SK-N-SH (cell line): ENCODE measurements around the gene SYNJ2.

Experiments
- CHD2 ChIP-seq: fragments of 150-350 bp; IDR thresholded peaks from 2 replicates; pipeline ENCODE4 v1.6.1; 2018; ENCODE audit warnings: low read length; ENCODE audit not compliant: partially characterized antibody
- EP300 ChIP-seq, 2 experiments: IDR thresholded peaks; 2 replicates each; pipeline versions ENCODE4 v1.4.0 to v1.6.1; 2012; ENCODE audit warnings: borderline replicate concordance in 1 of 2, low read depth in 1 of 2, low read length in 1 of 2
- FOSL2 ChIP-seq: IDR thresholded peaks from 2 replicates; pipeline ENCODE4 v1.4.0; 2012; ENCODE audit warnings: low read depth, mild to moderate bottlenecking, moderate library complexity, borderline replicate concordance
- FOXM1 ChIP-seq: IDR thresholded peaks from 2 replicates; pipeline ENCODE4 v1.4.0; 2012; ENCODE audit warnings: low read depth, mild to moderate bottlenecking
- GABPA ChIP-seq: IDR thresholded peaks from 2 replicates; pipeline ENCODE4 v1.4.0; 2012; ENCODE audit warnings: low read depth, mild to moderate bottlenecking
- NFIC ChIP-seq: IDR thresholded peaks from 2 replicates; pipeline ENCODE4 v1.4.0; 2012; ENCODE audit warnings: borderline replicate concordance
- POLR2AphosphoS5 ChIP-seq: IDR thresholded peaks from 2 replicates; pipeline ENCODE4 v1.6.1; 2012; ENCODE audit warnings: low read depth, low read length
- YY1 ChIP-seq: IDR thresholded peaks from 2 replicates; pipeline ENCODE4 v1.4.0; 2012; ENCODE audit warnings: low read depth, mild to moderate bottlenecking
- TF ChIP-seq, protein P1 (sequence below): fragments of 200-600 bp; sonication (generic); IDR thresholded peaks from 2 replicates; pipeline ENCODE4 v1.6.1; 2017; ENCODE audit warnings: antibody characterized with exemption, mild to moderate bottlenecking, moderate library complexity
- TF ChIP-seq, protein P2 (sequence below): IDR thresholded peaks from 2 replicates; pipeline ENCODE4; 2012
- TF ChIP-seq, protein P3 (sequence below): IDR thresholded peaks from 2 replicates; pipeline ENCODE4 v1.4.0; 2012; ENCODE audit warnings: low read depth, borderline replicate concordance
- TF ChIP-seq, protein P4 (sequence below): IDR thresholded peaks from 2 replicates; pipeline ENCODE4 v1.6.1; 2012; ENCODE audit warnings: mild to moderate bottlenecking, low read depth, low read length, moderate library complexity
- TF ChIP-seq, protein P5 (sequence below): IDR thresholded peaks from 2 replicates; pipeline ENCODE4 v1.4.0; 2012; ENCODE audit warnings: low read depth, borderline replicate concordance
- TF ChIP-seq, protein P6 (sequence below): fragments of 150-350 bp; IDR thresholded peaks from 2 replicates; pipeline ENCODE4 v1.6.1; 2017; ENCODE audit warnings: antibody characterized with exemption, low read length, low read depth, borderline replicate concordance

DNA sequence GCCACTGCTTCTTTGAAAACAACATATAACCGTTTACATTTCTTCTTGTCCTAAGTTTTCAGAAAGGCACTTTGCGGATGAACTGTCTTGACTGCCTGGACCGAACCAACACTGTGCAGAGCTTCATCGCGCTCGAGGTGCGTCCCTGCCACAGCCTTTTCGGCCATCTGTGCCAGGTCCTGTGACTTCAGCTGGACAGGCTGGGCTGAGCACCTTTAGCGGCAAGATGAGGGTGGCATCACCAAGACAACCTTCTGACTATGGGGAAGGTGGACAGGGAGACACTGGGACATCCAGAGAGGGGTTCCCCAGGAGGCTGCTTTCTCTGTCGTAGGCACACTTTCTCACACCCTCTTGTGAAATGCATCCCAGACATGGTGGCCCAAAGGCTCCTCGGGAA is 82.1 kb downstream of the SYNJ2 start:
- TF ChIP-seq YY1 = no peak
- TF ChIP-seq, protein P1, sequence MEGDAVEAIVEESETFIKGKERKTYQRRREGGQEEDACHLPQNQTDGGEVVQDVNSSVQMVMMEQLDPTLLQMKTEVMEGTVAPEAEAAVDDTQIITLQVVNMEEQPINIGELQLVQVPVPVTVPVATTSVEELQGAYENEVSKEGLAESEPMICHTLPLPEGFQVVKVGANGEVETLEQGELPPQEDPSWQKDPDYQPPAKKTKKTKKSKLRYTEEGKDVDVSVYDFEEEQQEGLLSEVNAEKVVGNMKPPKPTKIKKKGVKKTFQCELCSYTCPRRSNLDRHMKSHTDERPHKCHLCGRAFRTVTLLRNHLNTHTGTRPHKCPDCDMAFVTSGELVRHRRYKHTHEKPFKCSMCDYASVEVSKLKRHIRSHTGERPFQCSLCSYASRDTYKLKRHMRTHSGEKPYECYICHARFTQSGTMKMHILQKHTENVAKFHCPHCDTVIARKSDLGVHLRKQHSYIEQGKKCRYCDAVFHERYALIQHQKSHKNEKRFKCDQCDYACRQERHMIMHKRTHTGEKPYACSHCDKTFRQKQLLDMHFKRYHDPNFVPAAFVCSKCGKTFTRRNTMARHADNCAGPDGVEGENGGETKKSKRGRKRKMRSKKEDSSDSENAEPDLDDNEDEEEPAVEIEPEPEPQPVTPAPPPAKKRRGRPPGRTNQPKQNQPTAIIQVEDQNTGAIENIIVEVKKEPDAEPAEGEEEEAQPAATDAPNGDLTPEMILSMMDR = no peak
- no peak for TF ChIP-seq FOSL2
- TF ChIP-seq, protein P2, sequence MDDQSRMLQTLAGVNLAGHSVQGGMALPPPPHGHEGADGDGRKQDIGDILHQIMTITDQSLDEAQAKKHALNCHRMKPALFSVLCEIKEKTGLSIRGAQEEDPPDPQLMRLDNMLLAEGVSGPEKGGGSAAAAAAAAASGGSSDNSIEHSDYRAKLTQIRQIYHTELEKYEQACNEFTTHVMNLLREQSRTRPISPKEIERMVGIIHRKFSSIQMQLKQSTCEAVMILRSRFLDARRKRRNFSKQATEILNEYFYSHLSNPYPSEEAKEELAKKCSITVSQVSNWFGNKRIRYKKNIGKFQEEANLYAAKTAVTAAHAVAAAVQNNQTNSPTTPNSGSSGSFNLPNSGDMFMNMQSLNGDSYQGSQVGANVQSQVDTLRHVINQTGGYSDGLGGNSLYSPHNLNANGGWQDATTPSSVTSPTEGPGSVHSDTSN = no peak
- no peak for TF ChIP-seq POLR2AphosphoS5
- no peak for TF ChIP-seq EP300 (IDR thresholded peaks at IDR 0.05; ENCODE audit: borderline replicate concordance in 1 of 2, low read depth in 1 of 2, low read length in 1 of 2)
- TF ChIP-seq, protein P3, sequence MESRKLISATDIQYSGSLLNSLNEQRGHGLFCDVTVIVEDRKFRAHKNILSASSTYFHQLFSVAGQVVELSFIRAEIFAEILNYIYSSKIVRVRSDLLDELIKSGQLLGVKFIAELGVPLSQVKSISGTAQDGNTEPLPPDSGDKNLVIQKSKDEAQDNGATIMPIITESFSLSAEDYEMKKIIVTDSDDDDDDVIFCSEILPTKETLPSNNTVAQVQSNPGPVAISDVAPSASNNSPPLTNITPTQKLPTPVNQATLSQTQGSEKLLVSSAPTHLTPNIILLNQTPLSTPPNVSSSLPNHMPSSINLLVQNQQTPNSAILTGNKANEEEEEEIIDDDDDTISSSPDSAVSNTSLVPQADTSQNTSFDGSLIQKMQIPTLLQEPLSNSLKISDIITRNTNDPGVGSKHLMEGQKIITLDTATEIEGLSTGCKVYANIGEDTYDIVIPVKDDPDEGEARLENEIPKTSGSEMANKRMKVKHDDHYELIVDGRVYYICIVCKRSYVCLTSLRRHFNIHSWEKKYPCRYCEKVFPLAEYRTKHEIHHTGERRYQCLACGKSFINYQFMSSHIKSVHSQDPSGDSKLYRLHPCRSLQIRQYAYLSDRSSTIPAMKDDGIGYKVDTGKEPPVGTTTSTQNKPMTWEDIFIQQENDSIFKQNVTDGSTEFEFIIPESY = no peak
- TF ChIP-seq CHD2 = no peak
- TF ChIP-seq, protein P4, sequence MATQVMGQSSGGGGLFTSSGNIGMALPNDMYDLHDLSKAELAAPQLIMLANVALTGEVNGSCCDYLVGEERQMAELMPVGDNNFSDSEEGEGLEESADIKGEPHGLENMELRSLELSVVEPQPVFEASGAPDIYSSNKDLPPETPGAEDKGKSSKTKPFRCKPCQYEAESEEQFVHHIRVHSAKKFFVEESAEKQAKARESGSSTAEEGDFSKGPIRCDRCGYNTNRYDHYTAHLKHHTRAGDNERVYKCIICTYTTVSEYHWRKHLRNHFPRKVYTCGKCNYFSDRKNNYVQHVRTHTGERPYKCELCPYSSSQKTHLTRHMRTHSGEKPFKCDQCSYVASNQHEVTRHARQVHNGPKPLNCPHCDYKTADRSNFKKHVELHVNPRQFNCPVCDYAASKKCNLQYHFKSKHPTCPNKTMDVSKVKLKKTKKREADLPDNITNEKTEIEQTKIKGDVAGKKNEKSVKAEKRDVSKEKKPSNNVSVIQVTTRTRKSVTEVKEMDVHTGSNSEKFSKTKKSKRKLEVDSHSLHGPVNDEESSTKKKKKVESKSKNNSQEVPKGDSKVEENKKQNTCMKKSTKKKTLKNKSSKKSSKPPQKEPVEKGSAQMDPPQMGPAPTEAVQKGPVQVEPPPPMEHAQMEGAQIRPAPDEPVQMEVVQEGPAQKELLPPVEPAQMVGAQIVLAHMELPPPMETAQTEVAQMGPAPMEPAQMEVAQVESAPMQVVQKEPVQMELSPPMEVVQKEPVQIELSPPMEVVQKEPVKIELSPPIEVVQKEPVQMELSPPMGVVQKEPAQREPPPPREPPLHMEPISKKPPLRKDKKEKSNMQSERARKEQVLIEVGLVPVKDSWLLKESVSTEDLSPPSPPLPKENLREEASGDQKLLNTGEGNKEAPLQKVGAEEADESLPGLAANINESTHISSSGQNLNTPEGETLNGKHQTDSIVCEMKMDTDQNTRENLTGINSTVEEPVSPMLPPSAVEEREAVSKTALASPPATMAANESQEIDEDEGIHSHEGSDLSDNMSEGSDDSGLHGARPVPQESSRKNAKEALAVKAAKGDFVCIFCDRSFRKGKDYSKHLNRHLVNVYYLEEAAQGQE = no peak
- no peak for TF ChIP-seq GABPA
- no peak for TF ChIP-seq NFIC
- TF ChIP-seq FOXM1 = no peak
- TF ChIP-seq, protein P5, sequence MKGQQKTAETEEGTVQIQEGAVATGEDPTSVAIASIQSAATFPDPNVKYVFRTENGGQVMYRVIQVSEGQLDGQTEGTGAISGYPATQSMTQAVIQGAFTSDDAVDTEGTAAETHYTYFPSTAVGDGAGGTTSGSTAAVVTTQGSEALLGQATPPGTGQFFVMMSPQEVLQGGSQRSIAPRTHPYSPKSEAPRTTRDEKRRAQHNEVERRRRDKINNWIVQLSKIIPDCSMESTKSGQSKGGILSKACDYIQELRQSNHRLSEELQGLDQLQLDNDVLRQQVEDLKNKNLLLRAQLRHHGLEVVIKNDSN = no peak
- TF ChIP-seq, protein P6, sequence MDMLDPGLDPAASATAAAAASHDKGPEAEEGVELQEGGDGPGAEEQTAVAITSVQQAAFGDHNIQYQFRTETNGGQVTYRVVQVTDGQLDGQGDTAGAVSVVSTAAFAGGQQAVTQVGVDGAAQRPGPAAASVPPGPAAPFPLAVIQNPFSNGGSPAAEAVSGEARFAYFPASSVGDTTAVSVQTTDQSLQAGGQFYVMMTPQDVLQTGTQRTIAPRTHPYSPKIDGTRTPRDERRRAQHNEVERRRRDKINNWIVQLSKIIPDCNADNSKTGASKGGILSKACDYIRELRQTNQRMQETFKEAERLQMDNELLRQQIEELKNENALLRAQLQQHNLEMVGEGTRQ = no peak
